HepG2 (cell line): ENCODE results near the gene KDM4B. TPM values are rescaled to one million over a fixed set of nuclear protein-coding genes. Genes with fewer than 3 reads are reported as not detected.

Experiments
- ATAC-seq: fragments of 200-7000 bp; cut with Tn5 transposase; 3 replicates; pipeline ENCODE4 v1.9.1; 2020; ENCODE audit warnings: mild to moderate bottlenecking, moderate library complexity
- BruUV-seq: library from RNA; stranded (reverse); fragments of 400-500 nt; replicated peaks from 2 replicates; lab custom pipeline; 2021; lab: Mats Ljungman, UMichigan
- CTCF ChIA-PET: fragments of 300-600 bp; formaldehyde crosslinking; extraction: SDS; loops from one replicate; lab custom pipeline; 2021; ENCODE audit warnings: low total read pairs, inconsistent platforms, low intra/inter-chr PET ratio; lab: Yijun Ruan, JAX
- POLR2A ChIA-PET: fragments of 350-600 bp; sonication (Branson Sonifier 250); formaldehyde crosslinking; loops from one replicate; lab custom pipeline; 2020; ENCODE audit warnings: antibody characterized with exemption, inconsistent platforms; lab: Yijun Ruan, JAX
- DNase-seq: peaks from one replicate; pipeline ENCODE4 v3.0.0-alpha.2; 2015; ENCODE audit warnings: low spot score
- FAIRE-seq: peaks from 3 replicates; lab custom pipeline; 2011; peaks lifted over from hg19 to GRCh38; lab: Jason Lieb, UNC
- H2AFZ ChIP-seq: one replicate; pipeline ENCODE4 v1.6.1; 2011; ENCODE audit warnings: low read length, inconsistent platforms
- H3K27ac ChIP-seq: fragments of 300-600 bp; 3 replicates; pipeline ENCODE4 v1.8.0; 2011; ENCODE audit warnings: mixed run types, mild to moderate bottlenecking, mixed read lengths, low read length, inconsistent platforms; ENCODE audit not compliant: insufficient read depth; ENCODE audit errors: extremely low read length
- H3K27me3 ChIP-seq, 2 experiments: fragments of 200-600 bp in 1 of 2; 2 replicates in 1 of 2; 3 replicates in 1 of 2; pipeline versions ENCODE4 v1.6.0 to v1.8.0; 2011; ENCODE audit warnings: low read length in 2 of 2, mild to moderate bottlenecking in 2 of 2, moderate library complexity in 2 of 2, inconsistent platforms in 1 of 2; ENCODE audit not compliant: insufficient read depth in 2 of 2, control insufficient read depth in 1 of 2
- H3K36me3 ChIP-seq, 2 experiments: fragments of 200-600 bp in 1 of 2; replicated peaks in 1 of 2; 2 replicates in 1 of 2; 3 replicates in 1 of 2; pipeline versions ENCODE4 v1.5.1 to v1.8.0; 2011; ENCODE audit warnings: low read length in 2 of 2, inconsistent platforms in 1 of 2; ENCODE audit not compliant: insufficient read depth in 2 of 2, control insufficient read depth in 1 of 2
- H3K4me1 ChIP-seq: 2 replicates; pipeline ENCODE4 v1.5.1; 2012; ENCODE audit warnings: low read length, inconsistent platforms; ENCODE audit not compliant: insufficient read depth
- H3K4me2 ChIP-seq: 2 replicates; pipeline ENCODE4 v1.6.0; 2011; ENCODE audit warnings: low read depth, low read length, inconsistent platforms
- H3K4me3 ChIP-seq, 3 experiments: fragments of 200-600 bp in 1 of 3; sonication (generic), shearing (Covaris generic) in 1 of 3; replicated peaks in 1 of 3; 2 replicates each; pipeline ENCODE4 v1.5.1; 2011 to 2016; ENCODE audit warnings: low read length in 3 of 3, inconsistent platforms in 2 of 3, low read depth in 2 of 3, mild to moderate bottlenecking in 2 of 3, control low read depth in 1 of 3, mixed read lengths in 1 of 3; ENCODE audit not compliant: insufficient read depth in 1 of 3
- H3K79me2 ChIP-seq: one replicate; pipeline ENCODE4 v1.6.1; 2011; ENCODE audit warnings: low read length, inconsistent platforms; ENCODE audit not compliant: insufficient read depth
- H3K9ac ChIP-seq: 2 replicates; pipeline ENCODE4 v1.6.0; 2011; ENCODE audit warnings: mild to moderate bottlenecking, low read depth, low read length, inconsistent platforms; ENCODE audit not compliant: insufficient read depth
- H3K9me3 ChIP-seq: 2 replicates; pipeline ENCODE4 v1.5.1; 2012; ENCODE audit warnings: mild to moderate bottlenecking, low read length
- H4K20me1 ChIP-seq: 2 replicates; pipeline ENCODE4 v1.6.0; 2011; ENCODE audit warnings: inconsistent platforms, mild to moderate bottlenecking, low read length, moderate library complexity; ENCODE audit not compliant: insufficient read depth
- AGO2 ChIP-seq: fragments of 200-400 bp; formaldehyde crosslinking; optimal IDR thresholded peaks from 2 replicates; pipeline ENCODE3; 2017; ENCODE audit warnings: mild to moderate bottlenecking, low read depth, low read length, moderate library complexity
- SETDB1 ChIP-seq: sonication (generic); formaldehyde crosslinking; IDR thresholded peaks from 2 replicates; pipeline ENCODE4 v1.5.1; 2020; ENCODE audit warnings: missing genetic modification reagents, mild to moderate bottlenecking, borderline replicate concordance
- WGBS: methylation state at CpG from one replicate; pipeline ENCODE4 v1.1.6; 2017; ENCODE audit warnings: low lambda C conversion rate; 5-methylcytosine and 5-hydroxymethylcytosine counted together
- in situ Hi-C: cut with HindIII; loops from 2 replicates; pipeline ENCODE4 v1.10.0; 2017; ENCODE audit warnings: low pct_unique_long_range_greater_than_20kb; ENCODE audit not compliant: extremely low pct_ligation_motif_present
- intact Hi-C: fragments of 100-400 bp; cut with micrococcal nuclease; formaldehyde crosslinking; loops from one replicate; pipeline ENCODE4 v1.10.0; 2022; ENCODE audit not compliant: unreplicated experiment
- polyA plus RNA-seq, 8 experiments: library from polyadenylated mRNA; depleted of rRNA in 3 of 8; stranded (reverse) in 7 of 8; unstranded in 1 of 8; fragments of >200 nt; fragmentation: Illumina TruSeq in 4 of 8; extraction: Trizol in 4 of 8; gene quantifications; 2 replicates each; pipeline versions ENCODE4 v1.2.1 to v1.2.3, GENCODE V29; 2011 to 2016; ENCODE audit warnings: low read depth in 4 of 8, missing spikeins in 1 of 8, mixed read lengths in 1 of 8; ENCODE audit not compliant: insufficient read depth in 1 of 8
- total RNA-seq, 5 experiments: library from RNA; depleted of rRNA; stranded (reverse); fragments of >200 nt; fragmentation: Illumina TruSeq; extraction: Trizol; gene quantifications; 2 replicates each; pipeline ENCODE4 v1.2.3, GENCODE V29; 2016; ENCODE audit warnings: low read depth in 1 of 5
- TF ChIP-seq, protein P1 (sequence below), 2 experiments: fragments of 450-650 bp in 1 of 2; sonication (generic) in 1 of 2; formaldehyde crosslinking in 1 of 2; IDR thresholded peaks; 2 replicates each; pipeline versions ENCODE4 v1.6.1 to v1.8.0; 2016 to 2022; ENCODE audit warnings: antibody characterized with exemption in 1 of 2, mild to moderate bottlenecking in 1 of 2, missing genetic modification reagents in 1 of 2
- TF ChIP-seq, protein P2 (sequence below): sonication (generic); formaldehyde crosslinking; IDR thresholded peaks from 2 replicates; pipeline ENCODE4 v1.5.0; 2020; ENCODE audit warnings: mild to moderate bottlenecking, missing genetic modification reagents, moderate library complexity

The KDM4B gene
- total and polyA plus RNA-seq, 2 of the 13 experiments (the other 11 are each of a cell fraction or from before 2014, with no cell fraction given) = 4.9 to 14.6 TPM

- TF ChIP-seq, protein P1, sequence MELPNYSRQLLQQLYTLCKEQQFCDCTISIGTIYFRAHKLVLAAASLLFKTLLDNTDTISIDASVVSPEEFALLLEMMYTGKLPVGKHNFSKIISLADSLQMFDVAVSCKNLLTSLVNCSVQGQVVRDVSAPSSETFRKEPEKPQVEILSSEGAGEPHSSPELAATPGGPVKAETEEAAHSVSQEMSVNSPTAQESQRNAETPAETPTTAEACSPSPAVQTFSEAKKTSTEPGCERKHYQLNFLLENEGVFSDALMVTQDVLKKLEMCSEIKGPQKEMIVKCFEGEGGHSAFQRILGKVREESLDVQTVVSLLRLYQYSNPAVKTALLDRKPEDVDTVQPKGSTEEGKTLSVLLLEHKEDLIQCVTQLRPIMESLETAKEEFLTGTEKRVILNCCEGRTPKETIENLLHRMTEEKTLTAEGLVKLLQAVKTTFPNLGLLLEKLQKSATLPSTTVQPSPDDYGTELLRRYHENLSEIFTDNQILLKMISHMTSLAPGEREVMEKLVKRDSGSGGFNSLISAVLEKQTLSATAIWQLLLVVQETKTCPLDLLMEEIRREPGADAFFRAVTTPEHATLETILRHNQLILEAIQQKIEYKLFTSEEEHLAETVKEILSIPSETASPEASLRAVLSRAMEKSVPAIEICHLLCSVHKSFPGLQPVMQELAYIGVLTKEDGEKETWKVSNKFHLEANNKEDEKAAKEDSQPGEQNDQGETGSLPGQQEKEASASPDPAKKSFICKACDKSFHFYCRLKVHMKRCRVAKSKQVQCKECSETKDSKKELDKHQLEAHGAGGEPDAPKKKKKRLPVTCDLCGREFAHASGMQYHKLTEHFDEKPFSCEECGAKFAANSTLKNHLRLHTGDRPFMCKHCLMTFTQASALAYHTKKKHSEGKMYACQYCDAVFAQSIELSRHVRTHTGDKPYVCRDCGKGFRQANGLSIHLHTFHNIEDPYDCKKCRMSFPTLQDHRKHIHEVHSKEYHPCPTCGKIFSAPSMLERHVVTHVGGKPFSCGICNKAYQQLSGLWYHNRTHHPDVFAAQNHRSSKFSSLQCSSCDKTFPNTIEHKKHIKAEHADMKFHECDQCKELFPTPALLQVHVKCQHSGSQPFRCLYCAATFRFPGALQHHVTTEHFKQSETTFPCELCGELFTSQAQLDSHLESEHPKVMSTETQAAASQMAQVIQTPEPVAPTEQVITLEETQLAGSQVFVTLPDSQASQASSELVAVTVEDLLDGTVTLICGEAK (IDR thresholded peaks at IDR 0.05) = peak; percentile 59
- TF ChIP-seq, protein P1 (CRISPR knock-in tag; IDR thresholded peaks at IDR 0.05) = peak; percentile 98
- TF ChIP-seq, all 625 proteins: peak for 1
Observed at GRCh38 chr19:5108866-5109265, 140.0 kb downstream of the KDM4B start (continued).

DNA sequence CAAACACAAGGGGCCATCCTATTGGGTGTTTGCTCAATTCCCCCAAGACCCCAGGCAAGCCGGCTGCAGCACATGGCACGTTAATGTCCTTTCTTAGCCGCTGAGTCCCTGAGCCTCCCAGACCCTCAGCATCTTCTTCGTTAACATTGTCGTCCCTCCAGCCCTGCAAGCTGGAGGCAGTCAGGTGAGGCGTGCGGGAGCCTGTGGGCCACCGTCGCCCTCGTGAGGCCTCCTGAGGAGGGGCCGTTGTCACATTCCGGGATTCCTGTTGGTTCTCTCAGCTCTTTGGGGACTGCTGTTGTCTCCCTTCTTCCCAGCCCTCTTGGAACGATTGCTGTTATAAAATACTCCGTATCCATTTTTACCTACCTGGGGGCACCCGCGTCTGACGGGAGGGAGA lies 140.6 kb downstream of the KDM4B start:
- Histone ChIP-seq H3K27ac (no peak overlapping the region), H4K20me1 (peaks cover 2% of the 10 kb centered on the region; the same call in 1 of the 2 replicates), H3K4me2 (no peak overlapping the region), H3K27me3 (no peaks in the 10 kb centered on the region; a peak in 1 of 5 replicates), H3K36me3 (peaks cover 3 to 34% of the 10 kb centered on the region in 2 experiments; a peak in 3 of 5 replicates), H3K9ac (no peak overlapping the region), H3K9me3 (no peaks in the 10 kb centered on the region), H3K4me3 (no peak overlapping the region), H3K79me2 (no peaks in the 10 kb centered on the region), H2AFZ (no peak overlapping the region), H3K4me1 (peaks cover 14% of the 10 kb centered on the region)
- ChIA-PET CTCF (no interaction called here), POLR2A (no interaction called here)
- ATAC-seq = no peak
- BruUV-seq = no TSS peak
- 92% methylated on average over 17 of the region's 17 CpGs for WGBS
- intact Hi-C loops = no loop called here
- peak; percentile 60 for TF ChIP-seq AGO2
- no peak for TF ChIP-seq SETDB1
- TF ChIP-seq, protein P2, sequence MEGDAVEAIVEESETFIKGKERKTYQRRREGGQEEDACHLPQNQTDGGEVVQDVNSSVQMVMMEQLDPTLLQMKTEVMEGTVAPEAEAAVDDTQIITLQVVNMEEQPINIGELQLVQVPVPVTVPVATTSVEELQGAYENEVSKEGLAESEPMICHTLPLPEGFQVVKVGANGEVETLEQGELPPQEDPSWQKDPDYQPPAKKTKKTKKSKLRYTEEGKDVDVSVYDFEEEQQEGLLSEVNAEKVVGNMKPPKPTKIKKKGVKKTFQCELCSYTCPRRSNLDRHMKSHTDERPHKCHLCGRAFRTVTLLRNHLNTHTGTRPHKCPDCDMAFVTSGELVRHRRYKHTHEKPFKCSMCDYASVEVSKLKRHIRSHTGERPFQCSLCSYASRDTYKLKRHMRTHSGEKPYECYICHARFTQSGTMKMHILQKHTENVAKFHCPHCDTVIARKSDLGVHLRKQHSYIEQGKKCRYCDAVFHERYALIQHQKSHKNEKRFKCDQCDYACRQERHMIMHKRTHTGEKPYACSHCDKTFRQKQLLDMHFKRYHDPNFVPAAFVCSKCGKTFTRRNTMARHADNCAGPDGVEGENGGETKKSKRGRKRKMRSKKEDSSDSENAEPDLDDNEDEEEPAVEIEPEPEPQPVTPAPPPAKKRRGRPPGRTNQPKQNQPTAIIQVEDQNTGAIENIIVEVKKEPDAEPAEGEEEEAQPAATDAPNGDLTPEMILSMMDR (CRISPR knock-in tag) = 0 out of 2 replicates have a peak, but pooled peaks have one; percentile 5
- no peak for DNase-seq
- in situ Hi-C loops = no loop called here
- no peak for FAIRE-seq
